ENCODE results near the gene CELF4.

Gene CELF4

DNA sequence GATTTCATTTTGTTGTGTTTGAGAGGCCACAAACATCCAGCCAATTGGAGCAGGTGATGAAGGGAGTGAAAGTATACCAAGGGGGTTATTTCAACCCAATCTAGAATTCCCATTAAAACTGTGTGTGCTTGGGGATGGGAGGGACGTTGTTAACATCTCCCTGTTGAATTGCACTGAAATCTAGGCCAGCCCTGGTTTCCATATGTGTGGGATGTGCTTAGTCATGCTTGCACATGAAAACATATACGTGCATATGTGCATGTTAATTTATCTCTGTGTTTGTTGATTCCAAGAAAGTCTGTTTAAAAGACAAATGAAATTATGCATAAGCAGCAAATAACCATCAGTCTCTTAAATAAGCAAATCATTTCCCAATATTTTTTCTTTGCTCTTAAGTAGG is 5.6 kb downstream of the CELF4 start:
- no peak for DNase-seq
- Histone ChIP-seq H3K4me3 (ENCODE audit: low read depth, low read length) (no peak overlapping the region), H3K27me3 (ENCODE audit: insufficient read depth, low read depth, severe bottlenecking) (peaks cover 4% of the 10 kb centered on the region), H3K27ac (no peak overlapping the region), H3K36me3 (no peaks in the 10 kb centered on the region), H3K9me3 (ENCODE audit: severe bottlenecking) (no peaks in the 10 kb centered on the region)
- TF ChIP-seq, protein P1, sequence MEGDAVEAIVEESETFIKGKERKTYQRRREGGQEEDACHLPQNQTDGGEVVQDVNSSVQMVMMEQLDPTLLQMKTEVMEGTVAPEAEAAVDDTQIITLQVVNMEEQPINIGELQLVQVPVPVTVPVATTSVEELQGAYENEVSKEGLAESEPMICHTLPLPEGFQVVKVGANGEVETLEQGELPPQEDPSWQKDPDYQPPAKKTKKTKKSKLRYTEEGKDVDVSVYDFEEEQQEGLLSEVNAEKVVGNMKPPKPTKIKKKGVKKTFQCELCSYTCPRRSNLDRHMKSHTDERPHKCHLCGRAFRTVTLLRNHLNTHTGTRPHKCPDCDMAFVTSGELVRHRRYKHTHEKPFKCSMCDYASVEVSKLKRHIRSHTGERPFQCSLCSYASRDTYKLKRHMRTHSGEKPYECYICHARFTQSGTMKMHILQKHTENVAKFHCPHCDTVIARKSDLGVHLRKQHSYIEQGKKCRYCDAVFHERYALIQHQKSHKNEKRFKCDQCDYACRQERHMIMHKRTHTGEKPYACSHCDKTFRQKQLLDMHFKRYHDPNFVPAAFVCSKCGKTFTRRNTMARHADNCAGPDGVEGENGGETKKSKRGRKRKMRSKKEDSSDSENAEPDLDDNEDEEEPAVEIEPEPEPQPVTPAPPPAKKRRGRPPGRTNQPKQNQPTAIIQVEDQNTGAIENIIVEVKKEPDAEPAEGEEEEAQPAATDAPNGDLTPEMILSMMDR (IDR thresholded peaks at IDR 0.05; ENCODE audit: low read depth, low read length), result no peak

- no peaks in the 10 kb centered on the region for H3K36me3 ChIP-seq
- no peaks in the 10 kb centered on the region for H3K9me3 ChIP-seq (ENCODE audit: severe bottlenecking)
- no peak overlapping the region for H3K4me3 ChIP-seq (ENCODE audit: low read depth, low read length)
- H3K27ac ChIP-seq, result no peak overlapping the region
- DNase-seq, result no peak
- TF ChIP-seq, protein P1 (IDR thresholded peaks at IDR 0.05; ENCODE audit: low read depth, low read length), result no peak
- no peaks in the 10 kb centered on the region for H3K27me3 ChIP-seq (ENCODE audit: insufficient read depth, low read depth, severe bottlenecking)
These were observed 6.4 kb downstream of the CELF4 start for GRCh38 chr18:37559194-37559593.

DNA sequence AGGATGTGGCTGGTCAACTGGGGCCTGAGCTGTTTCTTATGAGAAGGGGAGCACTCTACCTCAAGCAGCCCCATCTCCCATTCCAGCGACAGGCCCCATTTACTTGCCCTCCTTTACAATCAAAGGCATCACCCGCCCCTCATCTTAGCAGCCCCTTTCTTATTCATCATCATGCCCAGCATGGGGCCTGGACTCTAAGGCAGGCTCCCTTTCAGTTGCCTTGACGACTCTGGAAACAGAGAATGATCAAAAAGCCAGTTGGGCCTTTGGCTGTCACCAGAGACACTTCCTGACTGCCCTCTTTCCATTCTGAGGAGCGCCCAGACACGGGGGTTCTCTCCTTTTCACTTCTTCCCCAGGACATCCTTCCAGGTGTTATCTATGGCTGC is 11.2 kb downstream of the CELF4 start:
- Histone ChIP-seq H3K9me3 (ENCODE audit: severe bottlenecking) (no peaks in the 10 kb centered on the region), H3K36me3 (no peaks in the 10 kb centered on the region), H3K27me3 (ENCODE audit: insufficient read depth, low read depth, severe bottlenecking) (no peaks in the 10 kb centered on the region), H3K27ac (no peak overlapping the region), H3K4me3 (ENCODE audit: low read depth, low read length) (no peak overlapping the region)
- DNase-seq, result no peak
- TF ChIP-seq, protein P1 (IDR thresholded peaks at IDR 0.05; ENCODE audit: low read depth, low read length), result no peak

- Histone ChIP-seq H3K9me3 (ENCODE audit: severe bottlenecking) (no peaks in the 10 kb centered on the region), H3K27ac (no peak overlapping the region), H3K4me3 (ENCODE audit: low read depth, low read length) (no peak overlapping the region), H3K27me3 (ENCODE audit: insufficient read depth, low read depth, severe bottlenecking) (no peaks in the 10 kb centered on the region), H3K36me3 (no peaks in the 10 kb centered on the region)
- DNase-seq, result no peak
- TF ChIP-seq, protein P1 (IDR thresholded peaks at IDR 0.05; ENCODE audit: low read depth, low read length), result no peak
These were observed 11.8 kb downstream of the CELF4 start for GRCh38 chr18:37553633-37554398.

DNA sequence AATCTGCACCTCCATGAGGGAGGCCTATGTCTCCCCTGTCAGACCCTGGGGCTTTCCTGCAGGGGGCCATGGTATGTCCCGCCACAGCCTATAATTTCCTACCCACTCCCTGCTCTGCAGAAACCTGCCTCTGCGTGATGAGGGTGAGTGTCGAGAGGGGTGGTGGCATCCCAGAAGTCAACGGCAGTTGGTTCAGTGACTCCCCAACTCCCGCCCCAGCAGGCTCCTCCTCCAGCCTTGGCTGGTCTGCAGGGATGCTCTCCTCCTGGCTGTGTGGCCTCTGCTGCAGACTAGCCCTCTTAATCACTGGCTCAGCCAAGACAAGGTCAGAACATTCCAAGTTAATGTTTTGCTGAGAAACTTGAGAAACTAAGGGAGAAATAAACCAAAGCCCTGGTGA is 13.3 kb downstream of the CELF4 start:
- DNase-seq, result no peak
- Histone ChIP-seq H3K27ac (no peak overlapping the region), H3K4me3 (ENCODE audit: low read depth, low read length) (no peak overlapping the region), H3K27me3 (ENCODE audit: insufficient read depth, low read depth, severe bottlenecking) (no peaks in the 10 kb centered on the region), H3K9me3 (ENCODE audit: severe bottlenecking) (no peaks in the 10 kb centered on the region), H3K36me3 (no peaks in the 10 kb centered on the region)
- TF ChIP-seq, protein P1 (IDR thresholded peaks at IDR 0.05; ENCODE audit: low read depth, low read length), result no peak

DNA sequence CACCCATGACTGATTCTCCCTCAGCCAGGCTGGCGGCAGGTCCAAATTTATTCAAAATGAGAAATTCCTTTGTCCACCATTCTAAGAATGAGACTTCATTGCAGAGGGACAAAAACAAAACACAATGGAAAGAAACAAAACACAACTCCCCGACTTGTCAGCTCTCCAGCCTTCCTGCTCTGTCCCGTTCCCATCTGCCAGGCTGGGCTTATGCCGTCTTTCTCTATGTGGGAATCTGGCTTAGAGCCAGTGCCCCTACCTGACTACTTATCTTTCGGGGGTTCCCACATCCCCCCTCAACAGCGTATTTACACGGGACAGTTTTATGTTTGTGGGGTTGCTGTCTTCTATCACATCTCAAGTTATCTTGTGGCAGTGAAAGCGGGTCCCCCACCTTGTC is 13.8 kb downstream of the CELF4 start:
- TF ChIP-seq, protein P1 (IDR thresholded peaks at IDR 0.05; ENCODE audit: low read depth, low read length), result no peak
- H3K4me3 ChIP-seq (ENCODE audit: low read depth, low read length), result no peak overlapping the region
- DNase-seq, result no peak
- no peaks in the 10 kb centered on the region for H3K36me3 ChIP-seq
- H3K9me3 ChIP-seq (ENCODE audit: severe bottlenecking), result no peaks in the 10 kb centered on the region
- no peaks in the 10 kb centered on the region for H3K27me3 ChIP-seq (ENCODE audit: insufficient read depth, low read depth, severe bottlenecking)
- H3K27ac ChIP-seq, result no peak overlapping the region
